Endothelial cell (in vitro differentiated cells): Measurements from ENCODE around the gene FRAT1. TPM values are rescaled to one million over a fixed set of nuclear protein-coding genes. Genes with fewer than 3 reads are reported as not detected.

ENCODE experiments used
- DNase-seq: peaks from one replicate; pipeline ENCODE4 v3.0.0; 2021; ENCODE audit warnings: low spot score
- H3K27ac Mint-ChIP-seq: one replicate; pipeline ENCODE4 v1.8.0; 2021; ENCODE audit warnings: mixed read lengths, inconsistent platforms; ENCODE audit not compliant: unreplicated experiment
- H3K27me3 Mint-ChIP-seq: one replicate; pipeline ENCODE4 v1.8.0; 2021; ENCODE audit warnings: mild to moderate bottlenecking, moderate library complexity, mixed read lengths, inconsistent platforms; ENCODE audit not compliant: unreplicated experiment
- H3K36me3 Mint-ChIP-seq: one replicate; pipeline ENCODE4 v1.8.0; 2021; ENCODE audit warnings: mild to moderate bottlenecking, low read depth, mixed read lengths, inconsistent platforms; ENCODE audit not compliant: unreplicated experiment
- H3K4me1 Mint-ChIP-seq: one replicate; pipeline ENCODE4 v1.8.0; 2021; ENCODE audit warnings: mild to moderate bottlenecking, mixed read lengths, inconsistent platforms; ENCODE audit not compliant: unreplicated experiment
- H3K4me3 Mint-ChIP-seq: one replicate; pipeline ENCODE4 v1.8.0; 2021; ENCODE audit warnings: mild to moderate bottlenecking, mixed read lengths, inconsistent platforms; ENCODE audit not compliant: unreplicated experiment
- H3K9me3 Mint-ChIP-seq: one replicate; pipeline ENCODE4 v1.8.0; 2021; ENCODE audit warnings: mixed read lengths, inconsistent platforms; ENCODE audit not compliant: unreplicated experiment
- CTCF ChIP-seq: fragments of 200-600 bp; sonication (generic); IDR thresholded peaks from one replicate; pipeline ENCODE4 v1.5.0; 2021; ENCODE audit warnings: antibody characterized with exemption; ENCODE audit not compliant: unreplicated experiment
- long read RNA-seq: library from polyadenylated mRNA; unstranded; transcript quantifications from one replicate; pipeline ENCODE4 v2.0.0, GENCODE V29; 2020; ENCODE audit not compliant: unreplicated experiment
- total RNA-seq: library from RNA; stranded (reverse); fragmentation: NEBNext Ultra II Directional; extraction: Animal tissue kit (Norgen Biotek cat#: 25700); gene quantifications from one replicate; pipeline ENCODE4 v1.2.1, GENCODE V29; 2021; ENCODE audit not compliant: unreplicated experiment

FRAT1 gene
- 8.0 TPM for total RNA-seq
- long read RNA-seq, partial matches to known transcripts: 0 of 2 reads
- long read RNA-seq, other reads (novel, unspliced or antisense): 0 of 2 reads

DNA sequence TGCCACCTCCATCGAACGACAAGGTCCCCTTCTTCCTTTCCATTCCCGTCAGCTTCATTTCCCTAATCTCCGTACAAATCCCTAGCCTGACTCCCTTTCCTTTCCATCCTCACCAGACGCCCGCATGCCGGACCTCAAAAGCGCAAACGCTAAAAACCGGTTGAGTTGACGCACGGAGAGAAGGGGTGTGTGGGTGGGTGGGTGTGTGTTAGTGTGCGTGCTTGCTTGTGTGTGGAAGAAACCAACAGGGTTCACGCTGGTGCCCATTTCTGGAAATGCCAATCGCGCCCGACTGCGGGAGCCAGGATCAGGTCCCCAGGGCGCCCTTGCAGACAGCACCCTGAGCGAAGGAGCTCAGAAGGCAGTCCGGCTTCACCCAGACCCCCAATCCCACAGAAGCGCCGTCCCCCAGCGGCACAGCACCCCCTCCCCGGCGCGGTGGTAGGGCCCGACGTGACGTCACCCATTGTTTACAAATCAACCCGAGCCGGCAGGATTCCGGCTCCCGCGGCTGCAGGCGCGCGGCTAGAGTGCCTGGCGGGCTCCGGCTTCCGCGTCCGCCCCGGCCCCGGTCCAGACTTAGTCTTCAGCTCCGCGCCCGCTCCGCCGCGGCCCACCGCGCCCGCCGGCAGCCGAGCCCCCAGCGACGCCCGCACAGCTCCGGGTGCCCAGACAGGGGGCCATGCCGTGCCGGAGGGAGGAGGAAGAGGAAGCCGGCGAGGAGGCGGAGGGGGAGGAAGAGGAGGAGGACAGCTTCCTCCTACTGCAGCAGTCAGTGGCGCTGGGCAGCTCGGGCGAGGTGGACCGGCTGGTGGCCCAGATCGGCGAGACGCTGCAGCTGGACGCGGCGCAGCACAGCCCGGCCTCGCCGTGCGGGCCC lies at the start of gene FRAT1:
FRAT1 (plus strand) TSS at position 500 of the 880 bp plus-strand sequence; CDS start at position 683, 183 bp downstream.
- Mint-ChIP-seq H3K27ac (peak within 1 kb of the TSS; percentile 99), H3K27me3 (peaks cover 26% of the 10 kb centered on the region), H3K9me3 (no peaks in the 10 kb centered on the region), H3K36me3 (no peaks in the 10 kb centered on the region), H3K4me1 (peaks cover 31% of the 10 kb centered on the region), H3K4me3 (peak within 1 kb of the TSS; percentile 98)
- no peak for TF ChIP-seq CTCF
- DNase-seq: peak; percentile 88

DNA sequence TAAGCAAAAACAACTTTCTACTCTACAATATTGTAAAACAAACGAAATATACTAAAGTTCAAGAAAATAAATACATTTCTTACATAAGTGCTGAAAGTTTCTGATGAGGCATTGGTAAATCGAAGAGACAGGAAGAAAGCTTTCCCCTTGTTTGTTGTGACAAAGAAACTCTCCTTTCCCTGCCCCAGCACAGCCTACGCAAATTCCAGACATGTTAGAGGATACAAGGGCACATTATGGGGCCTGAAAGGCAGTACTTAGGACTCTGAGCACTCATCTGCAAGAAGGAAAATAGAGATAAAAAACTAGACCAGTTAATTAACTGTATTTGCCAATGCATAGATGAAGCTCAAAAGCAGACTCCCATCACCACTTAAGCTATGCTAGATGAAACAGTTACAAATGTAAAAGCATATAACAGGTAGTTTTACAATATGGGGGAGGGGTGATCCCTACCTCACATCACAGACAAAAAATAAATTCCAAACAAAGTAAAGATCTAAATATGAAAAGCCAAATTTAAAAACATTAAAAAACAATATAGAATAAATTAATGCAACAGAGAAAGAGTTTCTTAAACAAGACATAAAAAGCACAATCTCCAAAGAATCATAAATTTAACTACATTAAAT lies 48.4 kb upstream of the FRAT1 start:
- DNase-seq: peak; percentile 14
- Mint-ChIP-seq H3K4me3 (no peak overlapping the region), H3K4me1 (peaks cover 6% of the 10 kb centered on the region), H3K9me3 (no peaks in the 10 kb centered on the region), H3K27me3 (peaks cover 2% of the 10 kb centered on the region), H3K27ac (peak overlapping the region; percentile 72), H3K36me3 (peaks cover 8% of the 10 kb centered on the region)
- TF ChIP-seq CTCF: no peak

DNA sequence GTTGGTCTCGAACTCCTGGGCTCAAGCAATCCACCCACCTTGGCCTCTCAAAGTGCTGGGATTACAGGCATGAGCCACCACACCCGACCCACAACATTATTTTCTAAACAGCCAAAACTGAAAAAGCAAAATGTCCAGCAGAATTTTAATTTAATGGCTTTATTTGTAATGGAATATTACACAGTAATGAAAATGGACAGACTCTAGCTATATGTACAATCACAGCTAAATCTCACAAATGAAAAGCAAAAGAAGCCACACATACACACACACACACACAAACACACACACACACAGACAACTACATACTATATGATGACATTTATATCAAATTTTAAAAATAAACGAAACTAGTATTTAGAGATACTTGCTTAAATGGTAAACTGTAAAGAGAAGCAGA lies 45.4 kb upstream of the FRAT1 start:
- Mint-ChIP-seq H3K27ac (no peak overlapping the region), H3K27me3 (no peaks in the 10 kb centered on the region), H3K9me3 (no peaks in the 10 kb centered on the region), H3K4me3 (no peak overlapping the region), H3K4me1 (peaks cover 2% of the 10 kb centered on the region), H3K36me3 (peaks cover 5% of the 10 kb centered on the region)
- DNase-seq: no peak
- no peak for TF ChIP-seq CTCF

DNA sequence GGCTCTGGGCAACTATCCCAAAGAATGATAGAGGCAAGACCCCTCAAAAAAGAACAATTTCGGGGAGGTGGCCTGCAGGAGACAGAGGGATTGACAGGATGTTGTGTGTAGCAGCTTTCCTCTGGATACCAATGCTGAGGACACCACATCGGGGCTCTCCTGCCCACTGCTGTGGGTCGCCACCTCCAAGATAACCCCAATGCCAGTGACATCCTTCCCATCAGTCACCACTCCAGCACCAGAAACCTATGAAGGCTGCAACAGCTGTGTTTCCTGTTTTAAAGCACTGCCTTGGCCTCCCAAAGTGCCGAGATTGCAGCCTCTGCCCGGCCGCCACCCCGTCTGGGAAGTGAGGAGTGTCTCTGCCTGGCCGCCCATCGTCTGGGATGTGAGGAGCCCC lies 44.2 kb upstream of the FRAT1 start:
- Mint-ChIP-seq H3K36me3 (peaks cover 5% of the 10 kb centered on the region), H3K4me3 (no peak overlapping the region), H3K27me3 (no peaks in the 10 kb centered on the region), H3K4me1 (peaks cover 2% of the 10 kb centered on the region), H3K9me3 (no peaks in the 10 kb centered on the region), H3K27ac (no peak overlapping the region)
- TF ChIP-seq CTCF: no peak
- DNase-seq: no peak

- no peak for DNase-seq
- no peak overlapping the region for H3K27ac Mint-ChIP-seq
- peaks cover 2% of the 10 kb centered on the region for H3K4me1 Mint-ChIP-seq
- H3K36me3 Mint-ChIP-seq: no peaks in the 10 kb centered on the region
- H3K4me3 Mint-ChIP-seq: no peak overlapping the region
- H3K27me3 Mint-ChIP-seq: peaks cover 1% of the 10 kb centered on the region
- TF ChIP-seq CTCF: no peak
- no peaks in the 10 kb centered on the region for H3K9me3 Mint-ChIP-seq
Observed at GRCh38 chr10:97277551-97277950, 41.5 kb upstream of the FRAT1 start.
